ENCODE measurements around the gene SPNS2. TPM values are rescaled to one million over a fixed set of nuclear protein-coding genes. Genes with fewer than 3 reads are reported as not detected.

Gene SPNS2
- total RNA-seq, 4 donors from 2014 or later: 10.4 to 17.4 (median 16.4) TPM

DNA sequence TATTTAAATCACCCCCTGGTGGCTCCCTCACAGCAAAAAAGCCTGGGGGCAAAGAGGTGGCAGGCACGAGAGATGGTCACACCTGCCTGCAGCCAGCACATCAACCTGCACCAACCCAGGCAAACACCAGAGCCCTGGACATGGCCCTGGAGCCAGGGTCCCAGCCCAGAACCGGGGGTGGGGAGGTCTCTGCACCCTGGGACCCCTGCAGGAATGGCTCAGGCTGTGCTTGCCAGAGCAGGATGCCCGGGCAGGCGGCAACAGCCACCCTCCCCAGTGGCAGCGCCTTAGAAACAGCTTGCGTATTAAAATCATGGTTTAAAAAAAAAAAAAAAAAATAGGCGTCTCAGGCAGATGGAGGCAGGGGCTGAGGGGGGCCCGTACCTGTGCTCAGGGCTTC lies 40.3 kb downstream of the SPNS2 start:
- WGBS, 2 donors (ENCODE audit: low coverage in 1 of 2): no CpG with 5 or more reads among the region's 8 CpGs
- Histone ChIP-seq H3K4me1 (peaks cover 0 to 78% (median 32%) of the 10 kb centered on the region in 3 donors), H3K36me3 (peaks cover 0 to 67% of the 10 kb centered on the region in 2 donors), H3K4me3 (peak overlapping the region in 1 of 2 donors; percentile 14), H3K27me3 (peaks cover 16% of the 10 kb centered on the region), H3K27ac (peak overlapping the region in 1 of 4 donors; percentile 80), H3K9me3 (no peaks in the 10 kb centered on the region)
- TF ChIP-seq POLR2A (IDR thresholded peaks at IDR 0.05): no peak
- no peak for TF ChIP-seq EP300 (IDR thresholded peaks at IDR 0.05)
- TF ChIP-seq, protein P1, sequence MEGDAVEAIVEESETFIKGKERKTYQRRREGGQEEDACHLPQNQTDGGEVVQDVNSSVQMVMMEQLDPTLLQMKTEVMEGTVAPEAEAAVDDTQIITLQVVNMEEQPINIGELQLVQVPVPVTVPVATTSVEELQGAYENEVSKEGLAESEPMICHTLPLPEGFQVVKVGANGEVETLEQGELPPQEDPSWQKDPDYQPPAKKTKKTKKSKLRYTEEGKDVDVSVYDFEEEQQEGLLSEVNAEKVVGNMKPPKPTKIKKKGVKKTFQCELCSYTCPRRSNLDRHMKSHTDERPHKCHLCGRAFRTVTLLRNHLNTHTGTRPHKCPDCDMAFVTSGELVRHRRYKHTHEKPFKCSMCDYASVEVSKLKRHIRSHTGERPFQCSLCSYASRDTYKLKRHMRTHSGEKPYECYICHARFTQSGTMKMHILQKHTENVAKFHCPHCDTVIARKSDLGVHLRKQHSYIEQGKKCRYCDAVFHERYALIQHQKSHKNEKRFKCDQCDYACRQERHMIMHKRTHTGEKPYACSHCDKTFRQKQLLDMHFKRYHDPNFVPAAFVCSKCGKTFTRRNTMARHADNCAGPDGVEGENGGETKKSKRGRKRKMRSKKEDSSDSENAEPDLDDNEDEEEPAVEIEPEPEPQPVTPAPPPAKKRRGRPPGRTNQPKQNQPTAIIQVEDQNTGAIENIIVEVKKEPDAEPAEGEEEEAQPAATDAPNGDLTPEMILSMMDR (IDR thresholded peaks at IDR 0.05): no peak
- no peak for TF ChIP-seq POLR2AphosphoS5 (IDR thresholded peaks at IDR 0.05)
- no peak for ATAC-seq

DNA sequence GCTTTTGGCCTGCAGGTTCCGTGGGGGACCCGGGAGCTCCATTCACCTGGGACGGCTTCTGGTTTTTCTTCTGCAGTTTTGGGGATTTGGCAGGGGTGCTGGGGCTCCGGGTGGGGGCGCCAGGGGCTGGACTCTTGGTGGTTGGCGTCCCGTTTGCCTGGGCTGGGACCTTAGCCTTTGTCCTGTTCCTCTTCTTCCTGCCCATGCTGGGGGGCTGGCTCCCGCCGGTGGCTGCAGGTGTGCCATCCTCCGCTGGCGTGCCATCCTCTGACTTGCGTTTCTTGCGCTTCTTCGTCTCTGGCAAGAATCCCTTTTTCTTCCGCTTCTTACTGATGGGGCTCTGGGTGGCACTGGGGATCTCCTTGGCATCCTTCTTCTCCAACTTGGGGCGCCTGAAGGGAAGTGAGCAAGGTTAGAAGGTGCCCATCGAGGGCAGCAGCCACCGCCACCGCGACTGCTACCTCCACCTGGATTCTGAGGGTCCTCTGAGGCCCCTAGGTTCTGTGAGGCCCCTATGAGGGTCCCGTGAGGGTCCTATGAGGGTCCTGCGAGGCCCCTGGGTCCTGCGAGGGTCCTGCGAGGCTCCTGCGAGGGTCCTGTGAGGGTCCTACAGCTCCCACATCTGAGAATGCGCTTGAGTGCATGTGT lies 41.0 kb downstream of the SPNS2 start:
- TF ChIP-seq EP300 (IDR thresholded peaks at IDR 0.05) (no peak), POLR2AphosphoS5 (IDR thresholded peaks at IDR 0.05) (no peak), POLR2A (IDR thresholded peaks at IDR 0.05) (no peak)
- TF ChIP-seq, protein P1 (IDR thresholded peaks at IDR 0.05): no peak
- WGBS, 2 donors (ENCODE audit: low coverage in 1 of 2): 93% methylated on average over 3 of the region's 26 CpGs; no CpG with 5 or more reads in 1 of the 2 donors
- H3K9me3 ChIP-seq: no peaks in the 10 kb centered on the region
- no peak for ATAC-seq
- peaks cover 0 to 71% (median 32%) of the 10 kb centered on the region in 3 donors for H3K4me1 ChIP-seq
- peak overlapping the region in 1 of 2 donors; percentile 14 for H3K4me3 ChIP-seq
- peaks cover 0 to 74% of the 10 kb centered on the region in 2 donors for H3K36me3 ChIP-seq
- peaks cover 12% of the 10 kb centered on the region for H3K27me3 ChIP-seq
- peak overlapping the region in 2 of 4 donors; percentile 4 to 56 for H3K27ac ChIP-seq

DNA sequence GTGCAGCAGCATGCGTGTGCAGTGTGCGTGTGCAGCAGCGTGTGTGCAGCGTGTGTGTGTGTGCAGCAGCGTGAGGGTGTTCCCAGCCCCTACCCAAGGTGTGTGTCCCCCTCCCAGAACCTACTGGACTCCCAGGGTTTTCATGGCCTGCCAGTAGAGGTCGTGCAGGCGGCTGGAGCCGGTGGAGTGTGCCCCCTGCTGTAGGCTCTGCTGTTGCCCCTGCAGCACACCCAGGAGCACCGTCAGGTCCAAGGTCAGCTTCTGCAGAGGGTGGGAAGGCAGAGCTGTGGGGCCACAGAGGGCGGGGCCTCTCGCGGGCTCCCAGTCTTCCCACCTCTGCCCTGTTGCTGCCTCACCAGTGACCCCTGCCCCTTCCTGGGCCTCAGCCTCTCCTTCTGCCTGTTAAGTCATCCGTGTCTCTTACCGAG lies 41.6 kb downstream of the SPNS2 start:
- TF ChIP-seq POLR2A (IDR thresholded peaks at IDR 0.05): no peak
- Histone ChIP-seq H3K27me3 (peaks cover 7% of the 10 kb centered on the region), H3K36me3 (peaks cover 0 to 79% of the 10 kb centered on the region in 2 donors), H3K4me1 (peaks cover 0 to 66% (median 32%) of the 10 kb centered on the region in 3 donors), H3K9me3 (no peaks in the 10 kb centered on the region), H3K4me3 (peak overlapping the region in 1 of 2 donors; percentile 14), H3K27ac (peak overlapping the region in 3 of 4 donors; percentile 29 to 56 (median 51))
- ATAC-seq: no peak
- no CpG with 5 or more reads among the region's 14 CpGs for WGBS, 2 donors (ENCODE audit: low coverage in 1 of 2)

DNA sequence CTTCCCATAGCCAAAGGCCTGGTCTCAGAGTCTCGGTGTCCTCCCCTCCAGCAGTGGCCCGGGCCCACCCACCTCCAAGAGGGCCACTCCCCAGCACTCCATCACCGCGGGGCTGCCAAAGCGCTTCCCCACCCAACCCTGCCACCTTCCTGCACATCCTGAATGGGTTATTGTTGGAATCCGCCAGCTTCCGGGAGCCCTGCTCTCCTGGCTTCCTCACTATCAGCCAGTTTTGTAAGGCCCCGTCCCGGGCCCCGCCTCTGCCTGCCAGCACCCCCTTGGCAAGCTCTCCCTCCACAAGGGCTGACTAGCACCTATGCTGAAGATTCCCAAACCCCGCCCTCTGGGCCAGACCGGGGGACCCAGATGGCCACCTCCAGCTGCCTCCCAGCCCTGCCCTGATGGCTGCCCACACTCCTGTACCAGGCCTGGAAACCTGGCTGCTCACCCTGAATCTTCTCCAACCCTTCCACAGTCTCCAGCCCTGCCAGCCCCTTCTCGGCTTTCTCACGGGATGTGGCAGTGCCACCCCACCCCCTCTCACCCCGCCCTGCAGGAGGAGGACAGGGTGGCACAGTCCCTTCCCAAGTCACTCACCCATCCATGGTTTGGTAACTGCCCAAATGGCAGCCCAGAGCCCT lies 42.1 kb downstream of the SPNS2 start:
- 50 to 81% methylated on average over 2 to 4 of the region's 15 CpGs for WGBS, 2 donors (ENCODE audit: low coverage in 1 of 2)
- H3K27ac ChIP-seq: peak overlapping the region in 3 of 4 donors; percentile 29 to 56 (median 51)
- ATAC-seq: no peak

DNA sequence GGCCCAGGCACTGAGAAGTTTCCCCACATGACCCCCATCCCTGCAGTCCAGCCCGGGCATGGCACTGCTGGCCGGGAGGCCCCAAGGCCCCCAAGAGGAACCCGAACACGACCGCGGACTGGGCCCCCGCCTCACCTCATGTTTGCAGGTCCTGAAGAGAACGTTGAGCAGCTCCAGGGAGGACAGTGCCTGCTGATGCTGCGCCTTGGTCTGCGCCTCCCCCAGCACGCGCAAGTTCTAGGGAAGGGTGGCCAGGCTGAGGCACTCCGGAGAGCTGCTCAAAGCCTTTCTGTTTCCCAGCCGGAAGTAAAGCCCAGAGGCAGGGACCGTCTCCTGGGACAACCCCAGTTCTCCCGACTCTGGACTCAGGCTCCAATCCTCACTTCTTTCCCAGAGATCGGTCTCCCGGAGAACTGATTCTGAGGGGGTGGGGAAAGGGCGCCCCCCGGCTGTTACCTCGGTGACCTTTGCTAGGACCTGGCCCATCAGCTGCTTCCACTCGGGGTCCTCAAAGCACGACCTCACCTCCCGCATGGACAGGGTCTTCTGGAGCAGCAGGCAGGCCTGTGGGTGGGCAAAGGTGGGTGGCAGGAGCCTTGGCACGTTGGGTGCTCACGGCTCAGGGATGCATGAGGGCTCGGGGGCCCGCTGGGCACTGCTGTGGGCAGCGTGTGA lies 42.8 kb downstream of the SPNS2 start:
- WGBS, 2 donors (ENCODE audit: low coverage in 1 of 2): no CpG with 5 or more reads among the region's 29 CpGs
- Histone ChIP-seq H3K27ac (peak overlapping the region in 3 of 4 donors; percentile 29 to 56 (median 51)), H3K27me3 (no peaks in the 10 kb centered on the region), H3K4me3 (peak overlapping the region in 1 of 2 donors; percentile 14), H3K4me1 (peaks cover 0 to 53% (median 24%) of the 10 kb centered on the region in 3 donors), H3K36me3 (peaks cover 0 to 92% of the 10 kb centered on the region in 2 donors), H3K9me3 (no peaks in the 10 kb centered on the region)
- no peak for TF ChIP-seq POLR2AphosphoS5 (IDR thresholded peaks at IDR 0.05)
- no peak for TF ChIP-seq EP300 (IDR thresholded peaks at IDR 0.05)
- no peak for TF ChIP-seq POLR2A (IDR thresholded peaks at IDR 0.05)
- TF ChIP-seq, protein P1 (IDR thresholded peaks at IDR 0.05): no peak
- ATAC-seq: no peak

More for the DNA sequence above, 42.1 kb downstream of the SPNS2 start:
- peaks cover 0 to 60% (median 30%) of the 10 kb centered on the region in 3 donors for H3K4me1 ChIP-seq
- peaks cover 0 to 85% of the 10 kb centered on the region in 2 donors for H3K36me3 ChIP-seq
- H3K4me3 ChIP-seq: peak overlapping the region in 1 of 2 donors; percentile 14
- TF ChIP-seq, protein P1 (IDR thresholded peaks at IDR 0.05): no peak
- H3K27me3 ChIP-seq: peaks cover 3% of the 10 kb centered on the region
- no peaks in the 10 kb centered on the region for H3K9me3 ChIP-seq
